ENCODE measurements around the gene CAMK1G. TPM values are rescaled to one million over a fixed set of nuclear protein-coding genes. Genes with fewer than 3 reads are reported as not detected.

The CAMK1G gene
- total RNA-seq, 2 experiments from 2014 or later, result not detected

DNA sequence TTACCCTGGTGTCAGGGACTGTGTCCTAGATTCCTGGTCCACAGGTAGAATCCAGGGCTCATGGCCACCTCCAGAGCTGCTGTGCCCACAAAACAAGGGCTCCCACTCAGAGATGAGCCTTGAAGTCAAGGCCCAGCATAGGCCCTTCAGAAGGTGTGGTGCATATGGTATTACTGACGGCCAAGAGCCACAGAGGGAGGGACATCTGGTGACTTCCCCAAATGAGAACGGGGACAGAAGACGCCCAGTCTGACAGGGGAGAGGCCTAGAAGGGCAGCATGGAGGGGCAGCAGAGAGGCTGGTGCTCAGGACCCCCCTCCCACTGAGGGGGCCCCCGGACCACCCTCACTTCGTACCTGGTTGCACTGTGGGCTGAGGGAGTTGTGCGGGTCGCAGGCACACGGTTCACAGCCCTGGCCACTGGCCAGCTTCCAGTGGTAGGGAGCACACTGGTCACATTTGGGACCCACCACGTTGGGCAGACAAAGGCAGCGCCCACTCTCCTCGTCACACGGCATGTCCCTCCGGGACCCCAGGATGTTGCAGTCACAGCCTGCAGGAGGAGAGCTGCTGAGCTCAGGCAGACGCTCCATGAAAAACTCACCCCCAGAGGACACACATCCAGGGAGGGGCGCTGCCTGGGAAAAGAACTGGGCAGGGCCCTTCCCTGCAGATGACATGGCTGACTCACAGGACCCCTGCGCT lies 43.7 kb downstream of the CAMK1G start:
- H3K27ac Mint-ChIP-seq, result no peak overlapping the region
- H3K9me3 Mint-ChIP-seq, result no peaks in the 10 kb centered on the region
- no peaks in the 10 kb centered on the region for H3K36me3 Mint-ChIP-seq
- no peak for DNase-seq
- H3K4me1 Mint-ChIP-seq, result peaks cover 5% of the 10 kb centered on the region
- H3K27me3 Mint-ChIP-seq, result no peaks in the 10 kb centered on the region
- H3K4me3 Mint-ChIP-seq, result no peak overlapping the region

- Mint-ChIP-seq H3K4me3 (no peak overlapping the region), H3K27me3 (no peaks in the 10 kb centered on the region), H3K36me3 (no peaks in the 10 kb centered on the region), H3K27ac (no peak overlapping the region), H3K4me1 (peaks cover 5% of the 10 kb centered on the region), H3K9me3 (no peaks in the 10 kb centered on the region)
- peak; percentile 84 for DNase-seq
These were observed 44.2 kb downstream of the CAMK1G start for GRCh38 chr1:209627732-209628196.

DNA sequence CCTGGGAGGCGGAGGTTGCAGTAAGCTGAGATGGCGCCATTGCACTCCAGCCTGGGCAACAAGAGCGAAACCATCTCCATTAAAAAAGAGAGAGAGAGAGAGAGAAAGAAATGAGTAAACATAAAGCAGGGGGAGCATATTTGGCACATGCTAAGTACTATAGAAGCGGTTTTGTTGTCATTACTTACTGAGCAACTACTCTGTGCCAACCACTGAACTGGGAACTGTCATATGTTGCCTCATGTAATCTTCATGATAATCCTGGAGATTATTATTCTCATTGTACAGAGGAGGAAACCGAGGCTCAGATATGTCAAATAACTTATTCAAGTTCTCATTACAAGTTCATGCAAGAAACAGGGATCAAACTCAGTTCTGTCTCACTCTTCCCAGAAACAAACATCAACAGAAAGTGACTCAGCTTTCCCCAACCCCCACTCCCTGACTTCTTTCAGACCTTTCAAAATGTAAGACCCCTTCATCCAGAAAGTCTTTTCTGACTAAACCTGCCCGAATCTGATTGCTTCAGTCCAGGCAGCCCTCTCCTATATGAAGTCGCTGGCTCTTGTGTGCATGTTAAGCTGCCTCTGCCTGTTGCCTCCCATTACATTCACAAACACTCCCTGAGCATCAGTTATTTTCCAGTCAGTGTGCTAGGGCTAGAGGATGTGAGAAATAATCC lies 45.2 kb downstream of the CAMK1G start:
- no peak for DNase-seq
- Mint-ChIP-seq H3K9me3 (no peaks in the 10 kb centered on the region), H3K4me3 (no peak overlapping the region), H3K27ac (no peak overlapping the region), H3K36me3 (no peaks in the 10 kb centered on the region), H3K27me3 (no peaks in the 10 kb centered on the region), H3K4me1 (peaks cover 5% of the 10 kb centered on the region)

- no peaks in the 10 kb centered on the region for H3K36me3 Mint-ChIP-seq
- H3K27ac Mint-ChIP-seq, result no peak overlapping the region
- H3K4me3 Mint-ChIP-seq, result no peak overlapping the region
- H3K27me3 Mint-ChIP-seq, result no peaks in the 10 kb centered on the region
- H3K9me3 Mint-ChIP-seq, result no peaks in the 10 kb centered on the region
- DNase-seq, result no peak
- H3K4me1 Mint-ChIP-seq, result peaks cover 5% of the 10 kb centered on the region
These were observed 46.3 kb downstream of the CAMK1G start for GRCh38 chr1:209629621-209630382.

GRCh38 chr1:209630383-209631225 lies 47.1 kb downstream of the CAMK1G start:
- Mint-ChIP-seq H3K9me3 (no peaks in the 10 kb centered on the region), H3K4me1 (peaks cover 5% of the 10 kb centered on the region), H3K27me3 (no peaks in the 10 kb centered on the region), H3K36me3 (no peaks in the 10 kb centered on the region), H3K27ac (no peak overlapping the region), H3K4me3 (no peak overlapping the region)
- no peak for DNase-seq

DNA sequence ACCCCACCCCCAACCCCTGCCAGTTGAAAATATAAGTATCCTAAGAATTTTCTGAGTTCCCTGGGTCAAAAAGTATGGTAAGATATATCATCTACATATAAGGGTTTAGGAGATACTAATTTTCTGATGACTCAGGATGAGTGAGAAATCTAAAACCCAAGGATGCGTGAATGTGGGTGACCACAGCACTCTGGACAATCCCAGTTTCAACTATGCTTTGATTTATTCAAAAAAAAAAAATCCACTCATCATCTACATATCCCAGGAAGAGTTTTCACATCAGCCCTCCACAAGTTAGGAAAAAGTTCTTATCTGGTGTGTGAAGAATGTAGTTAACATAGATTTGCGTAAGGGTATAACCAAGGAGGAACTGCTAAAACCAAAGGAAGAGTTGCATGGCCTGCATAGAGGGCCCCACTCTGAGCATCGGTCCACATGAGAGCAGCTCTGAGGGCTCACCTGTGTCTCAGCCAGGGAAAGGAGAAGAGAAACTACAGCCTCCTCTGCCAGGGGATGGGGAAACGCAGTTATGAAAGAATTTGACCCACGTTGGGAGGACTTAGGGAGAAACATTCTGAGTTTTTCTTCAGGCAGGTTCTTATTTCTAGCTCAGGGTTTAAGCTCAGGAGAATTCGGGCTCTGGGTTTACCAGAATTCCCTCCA lies 50.0 kb downstream of the CAMK1G start:
- DNase-seq, result no peak
- Mint-ChIP-seq H3K4me3 (no peak overlapping the region), H3K36me3 (no peaks in the 10 kb centered on the region), H3K4me1 (peaks cover 2% of the 10 kb centered on the region), H3K27ac (no peak overlapping the region), H3K9me3 (no peaks in the 10 kb centered on the region), H3K27me3 (no peaks in the 10 kb centered on the region)

GRCh38 chr1:209634005-209634737 lies 50.7 kb downstream of the CAMK1G start:
- Mint-ChIP-seq H3K36me3 (no peaks in the 10 kb centered on the region), H3K9me3 (no peaks in the 10 kb centered on the region), H3K27ac (no peak overlapping the region), H3K4me1 (no peaks in the 10 kb centered on the region), H3K4me3 (no peak overlapping the region), H3K27me3 (no peaks in the 10 kb centered on the region)
- no peak for DNase-seq

DNA sequence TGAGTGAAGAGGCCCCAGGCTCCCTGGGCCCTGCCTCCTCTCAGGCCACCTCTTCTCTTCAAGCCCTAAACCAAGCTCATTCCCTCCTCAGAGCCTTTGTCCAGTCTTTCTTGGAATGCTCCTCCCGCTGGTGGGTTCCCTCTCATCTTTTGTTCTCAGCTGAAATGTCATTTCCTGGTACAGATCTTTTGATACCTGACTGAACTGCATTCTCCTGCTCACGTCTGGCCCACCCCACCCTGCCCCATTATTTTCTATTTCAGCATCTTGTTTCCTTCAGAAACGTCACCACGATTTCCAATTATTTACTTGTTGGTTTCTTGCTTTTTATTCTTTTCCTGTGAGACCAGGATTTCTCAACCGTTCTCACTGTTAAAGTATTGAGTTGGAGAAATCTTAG lies 52.3 kb downstream of the CAMK1G start:
- DNase-seq, result no peak
- Mint-ChIP-seq H3K9me3 (no peaks in the 10 kb centered on the region), H3K36me3 (no peaks in the 10 kb centered on the region), H3K27me3 (no peaks in the 10 kb centered on the region), H3K4me1 (no peaks in the 10 kb centered on the region), H3K4me3 (no peak overlapping the region), H3K27ac (no peak overlapping the region)

DNA sequence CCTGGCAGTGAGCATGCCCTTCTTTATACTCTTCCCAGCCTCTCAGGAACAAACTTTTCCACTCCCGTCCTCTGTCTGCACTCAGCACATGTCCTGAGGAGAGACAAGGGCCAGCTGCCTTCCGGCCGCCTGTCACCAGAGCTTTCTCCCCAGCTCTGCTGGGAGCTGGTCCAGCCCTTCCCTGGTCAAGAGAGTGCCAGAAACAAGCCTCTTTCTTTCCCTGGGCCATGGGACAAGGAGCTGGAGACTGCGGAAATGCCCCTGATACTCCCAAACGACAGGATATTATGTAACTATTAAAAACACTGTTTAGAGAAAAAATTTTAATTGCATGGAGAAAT lies 58.3 kb downstream of the CAMK1G start:
- Mint-ChIP-seq H3K27me3 (no peaks in the 10 kb centered on the region), H3K4me1 (no peaks in the 10 kb centered on the region), H3K4me3 (no peak overlapping the region), H3K27ac (no peak overlapping the region), H3K9me3 (no peaks in the 10 kb centered on the region), H3K36me3 (no peaks in the 10 kb centered on the region)
- no peak for DNase-seq

- Mint-ChIP-seq H3K4me1 (no peaks in the 10 kb centered on the region), H3K4me3 (no peak overlapping the region), H3K9me3 (no peaks in the 10 kb centered on the region), H3K27ac (no peak overlapping the region), H3K36me3 (no peaks in the 10 kb centered on the region), H3K27me3 (no peaks in the 10 kb centered on the region)
- no peak for DNase-seq
These were observed 59.3 kb downstream of the CAMK1G start for GRCh38 chr1:209642816-209643215.

GRCh38 chr1:209643285-209644020 lies 59.9 kb downstream of the CAMK1G start:
- Mint-ChIP-seq H3K27ac (no peak overlapping the region), H3K4me1 (no peaks in the 10 kb centered on the region), H3K27me3 (no peaks in the 10 kb centered on the region), H3K9me3 (no peaks in the 10 kb centered on the region), H3K4me3 (no peak overlapping the region), H3K36me3 (no peaks in the 10 kb centered on the region)
- DNase-seq, result no peak

GRCh38 chr1:209645574-209646452 lies 62.3 kb downstream of the CAMK1G start:
- peaks cover 10% of the 10 kb centered on the region for H3K4me1 Mint-ChIP-seq
- no peaks in the 10 kb centered on the region for H3K36me3 Mint-ChIP-seq
- no peak overlapping the region for H3K27ac Mint-ChIP-seq
- no peaks in the 10 kb centered on the region for H3K27me3 Mint-ChIP-seq
- H3K4me3 Mint-ChIP-seq, result no peak overlapping the region
- no peak for DNase-seq
- no peaks in the 10 kb centered on the region for H3K9me3 Mint-ChIP-seq

GRCh38 chr1:209646558-209646957 lies 63.0 kb downstream of the CAMK1G start:
- no peaks in the 10 kb centered on the region for H3K9me3 Mint-ChIP-seq
- H3K4me3 Mint-ChIP-seq, result no peak overlapping the region
- DNase-seq, result no peak
- no peaks in the 10 kb centered on the region for H3K27me3 Mint-ChIP-seq
- H3K27ac Mint-ChIP-seq, result no peak overlapping the region
- no peaks in the 10 kb centered on the region for H3K36me3 Mint-ChIP-seq
- H3K4me1 Mint-ChIP-seq, result peaks cover 14% of the 10 kb centered on the region
